Mucosa of descending colon (tissue), 3 donors: ENCODE data around the gene ALPK1. TPM values are rescaled to one million over a fixed set of nuclear protein-coding genes. Genes with fewer than 3 reads are reported as not detected.

Experiments used
- ATAC-seq: fragments of 200-7000 bp; cut with Tn5 transposase; one replicate; pipeline ENCODE4 v1.9.1; 2020; ENCODE audit warnings: mild to moderate bottlenecking, moderate library complexity
- DNase-seq, 3 donors: peaks; one replicate each; pipeline ENCODE4 v3.0.0-alpha.2; 2020
- H3K36me3 ChIP-seq: fragments of 200-600 bp; one replicate; pipeline ENCODE4 v1.8.0; 2021; ENCODE audit warnings: low read depth, mild to moderate bottlenecking
- H3K4me1 ChIP-seq: fragments of 200-600 bp; one replicate; pipeline ENCODE4 v1.8.0; 2021; ENCODE audit warnings: low read depth, mild to moderate bottlenecking
- H3K4me3 ChIP-seq: fragments of 200-600 bp; one replicate; pipeline ENCODE4 v1.8.0; 2021; ENCODE audit warnings: mild to moderate bottlenecking
- H3K9me3 ChIP-seq: fragments of 200-600 bp; one replicate; pipeline ENCODE4 v1.8.0; 2021; ENCODE audit warnings: mild to moderate bottlenecking
- intact Hi-C, 2 donors: fragments of 100-400 bp; cut with DNase I in 1 of 2; cut with micrococcal nuclease in 1 of 2; formaldehyde crosslinking; loops; one replicate each; pipeline versions ENCODE4 v1.11.0 to v1.11.1; 2022; cut with DNase I, micrococcal nuclease
- total RNA-seq, 3 donors: library from RNA; stranded (reverse); fragmentation: NEBNext Ultra II Directional in 2 of 3; extraction: Animal tissue kit (Norgen Biotek cat#: 25700) in 2 of 3; gene quantifications; one replicate each; pipeline versions ENCODE4 v1.2.1 to v1.2.4, GENCODE V29; 2021 to 2023
- TF ChIP-seq, protein P1 (sequence below): fragments of 200-600 bp; IDR thresholded peaks from one replicate; pipeline ENCODE4 v1.8.0; 2022; ENCODE audit warnings: antibody characterized with exemption, mild to moderate bottlenecking
- donor health status: DM: no; HTN: no; CAD: no; lungs with moderate emphysema.
- donor health status: DM: no; HTN: no; CAD: no.
- donor health status: DM: no; HTN: yes; CAD: no.

ALPK1 gene
- total RNA-seq, 3 donors from 2014 or later = 23.1 to 39.8 (median 31.0) TPM

DNA sequence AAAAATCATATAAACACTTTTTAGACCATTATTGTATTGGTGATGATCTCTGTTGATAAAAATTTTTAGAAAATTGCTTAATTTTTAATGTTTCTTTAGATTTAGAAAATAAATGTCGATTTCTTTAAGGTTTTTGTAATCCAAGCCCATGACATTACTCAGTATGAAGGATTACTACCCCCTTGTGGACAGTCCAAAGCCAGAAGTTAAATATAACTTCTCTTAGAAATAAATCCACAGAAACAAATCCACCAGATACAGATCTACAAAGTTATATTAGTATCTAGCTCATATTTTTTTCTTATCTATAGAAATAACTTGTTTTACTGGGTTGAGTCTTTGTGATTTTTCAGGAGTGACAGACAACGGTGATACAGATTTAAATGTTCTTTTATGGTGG, 30.3 kb upstream of the ALPK1 start:
- intact Hi-C loops = no loop called here
- TF ChIP-seq, protein P1, sequence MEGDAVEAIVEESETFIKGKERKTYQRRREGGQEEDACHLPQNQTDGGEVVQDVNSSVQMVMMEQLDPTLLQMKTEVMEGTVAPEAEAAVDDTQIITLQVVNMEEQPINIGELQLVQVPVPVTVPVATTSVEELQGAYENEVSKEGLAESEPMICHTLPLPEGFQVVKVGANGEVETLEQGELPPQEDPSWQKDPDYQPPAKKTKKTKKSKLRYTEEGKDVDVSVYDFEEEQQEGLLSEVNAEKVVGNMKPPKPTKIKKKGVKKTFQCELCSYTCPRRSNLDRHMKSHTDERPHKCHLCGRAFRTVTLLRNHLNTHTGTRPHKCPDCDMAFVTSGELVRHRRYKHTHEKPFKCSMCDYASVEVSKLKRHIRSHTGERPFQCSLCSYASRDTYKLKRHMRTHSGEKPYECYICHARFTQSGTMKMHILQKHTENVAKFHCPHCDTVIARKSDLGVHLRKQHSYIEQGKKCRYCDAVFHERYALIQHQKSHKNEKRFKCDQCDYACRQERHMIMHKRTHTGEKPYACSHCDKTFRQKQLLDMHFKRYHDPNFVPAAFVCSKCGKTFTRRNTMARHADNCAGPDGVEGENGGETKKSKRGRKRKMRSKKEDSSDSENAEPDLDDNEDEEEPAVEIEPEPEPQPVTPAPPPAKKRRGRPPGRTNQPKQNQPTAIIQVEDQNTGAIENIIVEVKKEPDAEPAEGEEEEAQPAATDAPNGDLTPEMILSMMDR = no peak
- no peaks in the 10 kb centered on the region for H3K9me3 ChIP-seq
- H3K4me3 ChIP-seq = no peak overlapping the region
- no peaks in the 10 kb centered on the region for H3K36me3 ChIP-seq
- ATAC-seq (no peak), DNase-seq (no peak)
- H3K4me1 ChIP-seq = no peaks in the 10 kb centered on the region

- no peak overlapping the region for H3K4me3 ChIP-seq
- DNase-seq = no peak
- no peaks in the 10 kb centered on the region for H3K36me3 ChIP-seq
- no peaks in the 10 kb centered on the region for H3K9me3 ChIP-seq
- intact Hi-C loops = no loop called here
- TF ChIP-seq, protein P1 = no peak
- no peak for ATAC-seq
- H3K4me1 ChIP-seq = no peaks in the 10 kb centered on the region
Measured at GRCh38 chr4:112270051-112270450, 27.1 kb upstream of the ALPK1 start.

DNA sequence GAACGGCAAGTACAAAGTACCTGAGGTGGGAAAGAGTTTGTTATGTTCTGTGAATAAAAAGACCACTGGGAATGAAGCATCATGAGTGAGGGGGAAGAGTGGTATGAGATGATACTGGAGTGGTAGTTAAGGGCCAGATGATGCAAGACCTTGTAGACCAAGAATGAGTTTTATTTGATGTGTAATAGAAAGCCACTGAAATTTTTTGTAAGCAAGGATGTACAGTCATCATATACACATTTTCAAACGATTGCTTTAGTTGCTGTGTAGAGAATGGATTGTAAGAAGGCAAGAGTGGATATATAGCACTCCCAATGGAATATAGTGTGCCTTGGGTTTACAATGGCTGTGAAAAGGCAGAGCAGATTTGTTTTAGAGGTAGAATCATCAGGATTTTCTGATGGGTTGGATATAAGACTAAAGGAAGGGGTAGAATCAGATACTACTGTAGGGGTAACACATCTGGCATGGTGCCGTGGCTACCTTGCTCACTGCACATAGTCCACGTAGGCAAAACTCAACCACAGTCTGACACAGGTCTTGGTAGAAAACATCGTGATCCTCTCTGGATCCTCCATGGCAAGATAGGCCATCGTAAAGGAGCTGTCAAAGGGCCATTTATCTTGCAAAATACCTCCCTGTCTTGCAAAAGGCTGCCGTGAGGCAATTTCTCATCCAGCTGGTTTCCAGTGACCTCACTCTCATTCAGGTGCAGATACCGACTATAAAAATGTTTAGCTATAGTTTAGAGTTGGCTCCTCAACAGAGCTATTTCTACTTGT, 26.3 kb upstream of the ALPK1 start:
- no peaks in the 10 kb centered on the region for H3K4me1 ChIP-seq
- no peak for ATAC-seq
- H3K36me3 ChIP-seq = no peaks in the 10 kb centered on the region
- no peak overlapping the region for H3K4me3 ChIP-seq
- no peaks in the 10 kb centered on the region for H3K9me3 ChIP-seq
- no peak for DNase-seq
- TF ChIP-seq, protein P1 = no peak
- intact Hi-C loops = no loop called here

GRCh38 chr4:112272292-112272691, 24.9 kb upstream of the ALPK1 start:
- H3K4me1 ChIP-seq = no peaks in the 10 kb centered on the region
- H3K36me3 ChIP-seq = no peaks in the 10 kb centered on the region
- intact Hi-C loops = no loop called here
- ATAC-seq = no peak
- H3K9me3 ChIP-seq = no peaks in the 10 kb centered on the region
- no peak for DNase-seq
- TF ChIP-seq, protein P1 = no peak
- no peak overlapping the region for H3K4me3 ChIP-seq

DNA sequence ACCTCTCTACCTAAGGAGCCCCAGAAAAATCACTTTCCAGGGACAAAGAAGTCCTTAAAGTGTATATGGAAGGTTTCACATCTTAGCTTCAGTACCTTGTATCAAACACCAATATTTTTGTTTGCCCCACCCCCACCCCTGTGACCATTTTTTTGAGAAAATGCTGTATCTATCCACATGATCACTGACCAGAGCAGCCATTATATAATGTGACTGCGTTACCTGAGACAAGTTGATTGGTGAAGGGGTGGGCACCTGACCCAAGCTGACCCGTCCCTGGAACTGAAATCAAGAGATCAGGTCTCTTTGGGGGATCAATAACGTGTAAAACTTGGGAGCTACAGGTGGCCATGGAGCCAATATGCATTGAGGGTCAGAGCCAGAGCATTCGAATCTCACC, 22.2 kb upstream of the ALPK1 start:
- Histone ChIP-seq H3K4me1 (no peaks in the 10 kb centered on the region), H3K9me3 (no peaks in the 10 kb centered on the region), H3K4me3 (no peak overlapping the region), H3K36me3 (no peaks in the 10 kb centered on the region)
- TF ChIP-seq, protein P1 = no peak
- no peak for ATAC-seq
- intact Hi-C loops = no loop called here
- DNase-seq = no peak
